HL-60/S4 treated with retinoic acid at 250 ng/mL for 4 days and 3 days (cell line): ENCODE data around the gene IFI30.
"Not testable (repeated sequence)": the region's sequence is repeated elsewhere in the genome, so short reads cannot be mapped to it uniquely, and the experiment has no call there.

ENCODE experiments used
- in situ Hi-C: fragments of 300-500 bp; cut with MboI; formaldehyde crosslinking; loops from 2 replicates; pipeline ENCODE4 v1.7.0; 2022; ENCODE audit warnings: low sequenced_read_pairs

The IFI30 gene

DNA sequence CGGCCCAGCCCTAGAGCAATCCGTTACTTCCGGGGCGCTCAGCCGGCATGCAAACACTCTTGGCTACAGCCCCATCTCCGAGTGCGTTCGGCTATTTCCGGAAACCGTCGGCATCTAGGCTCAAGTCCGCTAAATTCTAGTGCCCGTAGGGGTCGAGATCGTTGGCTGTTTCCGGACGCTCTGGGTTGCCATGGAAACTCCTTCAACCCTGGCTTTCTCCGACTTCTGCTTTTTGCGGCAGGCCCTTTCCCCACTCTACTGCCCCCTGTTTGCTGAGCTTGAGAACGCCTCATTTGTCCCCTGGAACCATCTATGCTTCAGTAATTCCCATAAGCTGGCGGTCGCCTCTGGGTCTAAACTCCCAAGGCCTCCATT is 21.2 kb upstream of the IFI30 start:
- in situ Hi-C loops: no loop called here

- in situ Hi-C loops: no loop called here
Observed at GRCh38 chr19:18152817-18153555, 20.6 kb upstream of the IFI30 start, which contains the start of gene PIK3R2. Gene PIK3R2, plus strand, starts transcription at chr19:18153163. Its CDS starts 2,717 bp downstream, at chr19:18155880.

GRCh38 chr19:18153556-18154134 is 20.0 kb upstream of the IFI30 start:
- in situ Hi-C loops: no loop called here

- in situ Hi-C loops: no loop called here
Observed at GRCh38 chr19:18155095-18156087, 18.2 kb upstream of the IFI30 start.

DNA sequence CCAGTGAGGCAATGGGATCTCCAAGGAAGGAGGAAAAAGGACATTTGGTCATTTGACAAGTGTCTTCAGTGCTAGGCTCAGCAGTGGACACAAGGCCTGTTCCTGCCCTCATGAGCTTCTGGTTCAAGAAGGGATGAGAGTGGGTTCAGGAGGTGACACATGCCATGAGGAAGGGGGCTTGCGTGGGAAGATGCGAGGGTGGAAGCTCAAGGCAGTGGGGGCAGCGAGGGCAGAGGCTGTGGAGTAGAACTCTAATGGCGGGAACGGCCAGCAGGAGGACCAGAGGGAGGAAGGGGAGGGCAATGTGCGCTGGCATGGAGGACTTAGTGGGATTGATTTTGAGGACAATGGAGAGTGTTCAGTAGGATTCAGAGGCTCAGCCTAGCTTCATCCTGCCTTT is 17.3 kb upstream of the IFI30 start:
- in situ Hi-C loops: no loop called here

DNA sequence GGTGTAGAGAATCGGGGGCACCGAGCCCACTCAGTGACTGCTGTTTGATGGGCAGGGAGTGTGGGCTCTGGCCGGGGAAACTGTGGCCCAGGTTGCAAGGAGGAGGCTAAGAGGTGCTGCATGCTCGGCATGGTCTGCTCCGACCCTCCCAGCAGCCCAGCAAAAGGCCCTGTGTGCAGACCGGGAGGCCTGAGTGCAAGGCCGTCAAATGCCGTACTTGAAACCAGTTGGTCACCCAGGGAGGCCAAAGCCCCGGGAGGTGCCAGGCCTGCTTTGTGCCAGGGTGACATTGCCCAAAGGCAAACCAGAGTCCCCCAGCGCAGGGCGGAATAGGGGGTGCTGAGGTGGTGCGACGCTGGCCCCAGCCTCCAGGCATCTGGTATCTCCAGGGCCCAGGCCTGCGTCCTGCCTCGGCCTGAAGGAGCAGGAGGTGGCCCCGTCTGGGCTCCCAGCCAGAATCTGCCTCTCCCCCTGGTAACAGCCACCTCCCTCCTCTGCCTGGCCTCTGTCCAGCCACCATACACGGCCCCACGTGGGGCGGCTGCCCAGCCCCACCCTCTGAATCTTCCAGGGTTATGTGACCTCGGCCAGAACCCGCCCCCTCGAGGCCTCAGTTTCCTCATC is 16.7 kb upstream of the IFI30 start:
- in situ Hi-C loops: no loop called here

DNA sequence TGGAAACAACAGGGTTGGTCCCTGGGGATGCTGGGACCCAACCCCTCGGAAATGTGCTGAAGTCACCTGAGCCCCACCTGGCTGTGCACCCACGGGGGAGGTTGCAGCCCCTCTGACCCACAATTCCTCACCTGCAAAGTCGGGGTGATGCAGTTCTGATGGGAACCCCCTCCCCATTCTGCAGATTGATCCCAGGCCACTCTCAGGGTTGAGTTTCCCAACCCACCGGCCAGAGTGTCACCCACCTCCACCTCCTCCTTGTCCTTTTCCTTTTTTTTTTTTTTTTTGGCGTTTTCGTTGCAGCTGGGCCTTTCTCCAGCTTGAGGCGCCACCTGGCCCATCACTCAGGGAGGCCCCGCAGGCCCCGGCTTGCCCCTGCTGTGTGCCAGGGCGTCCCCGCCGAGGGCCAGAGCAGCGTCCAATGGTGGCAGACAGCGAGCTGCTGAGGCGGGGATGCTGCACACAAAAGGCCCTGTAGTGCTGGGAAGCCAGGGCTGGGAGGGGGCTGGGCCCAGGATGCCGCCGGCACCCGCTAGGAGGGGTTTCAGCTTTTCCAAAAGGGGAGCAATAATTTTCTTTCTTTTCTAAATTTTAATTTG is 16.0 kb upstream of the IFI30 start:
- in situ Hi-C loops: no loop called here

- in situ Hi-C loops: no loop called here
Observed at GRCh38 chr19:18158467-18158866, 15.1 kb upstream of the IFI30 start.

- in situ Hi-C loops: not testable (repeated sequence)
Observed at GRCh38 chr19:18159059-18159616, 14.5 kb upstream of the IFI30 start.

DNA sequence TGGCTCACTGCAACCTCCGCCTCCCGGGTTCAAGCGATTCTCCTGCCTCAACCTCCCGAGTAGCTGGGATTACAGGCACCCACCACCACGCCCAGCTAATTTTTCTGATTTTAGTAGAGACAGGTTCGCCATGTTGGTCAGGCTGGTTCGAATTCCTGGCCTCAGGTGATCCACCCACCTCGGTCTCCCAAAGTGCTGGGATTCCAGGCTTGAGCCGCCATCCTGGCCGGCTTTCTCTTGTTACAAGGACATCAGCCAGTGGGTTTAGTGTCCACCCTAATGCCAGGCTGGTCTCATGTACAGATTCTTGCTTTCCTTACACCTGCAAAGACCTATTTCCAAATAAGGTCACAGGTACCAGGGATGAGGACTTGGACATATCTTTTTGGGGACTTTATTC is 13.8 kb upstream of the IFI30 start:
- in situ Hi-C loops: no loop called here

GRCh38 chr19:18160493-18160970 is 13.1 kb upstream of the IFI30 start:
- in situ Hi-C loops: no loop called here

DNA sequence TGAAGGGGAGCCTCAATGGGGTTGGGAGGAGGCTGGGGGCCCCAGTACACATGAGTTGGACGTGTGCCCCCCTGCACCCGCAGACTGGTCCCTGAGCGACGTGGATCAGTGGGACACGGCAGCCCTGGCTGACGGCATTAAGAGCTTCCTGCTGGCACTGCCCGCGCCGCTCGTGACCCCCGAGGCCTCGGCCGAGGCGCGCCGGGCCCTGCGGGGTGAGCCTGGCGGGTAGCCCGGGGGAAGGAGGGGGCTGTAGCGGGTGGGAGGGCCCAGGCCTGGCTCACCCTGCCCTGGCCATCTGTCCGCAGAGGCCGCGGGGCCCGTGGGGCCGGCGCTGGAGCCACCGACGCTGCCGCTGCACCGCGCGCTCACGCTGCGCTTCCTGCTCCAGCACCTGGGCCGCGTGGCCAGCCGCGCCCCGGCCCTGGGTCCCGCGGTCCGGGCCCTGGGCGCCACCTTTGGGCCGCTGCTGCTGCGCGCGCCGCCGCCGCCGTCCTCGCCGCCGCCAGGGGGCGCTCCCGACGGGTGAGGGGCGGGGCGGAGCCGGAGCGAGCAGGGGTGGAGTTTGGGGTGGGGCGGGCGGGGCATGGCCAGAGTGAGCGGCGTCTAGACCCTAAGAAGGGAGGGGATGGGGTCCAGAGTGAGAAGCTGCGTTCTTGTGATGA is 12.5 kb upstream of the IFI30 start:
- in situ Hi-C loops: no loop called here

DNA sequence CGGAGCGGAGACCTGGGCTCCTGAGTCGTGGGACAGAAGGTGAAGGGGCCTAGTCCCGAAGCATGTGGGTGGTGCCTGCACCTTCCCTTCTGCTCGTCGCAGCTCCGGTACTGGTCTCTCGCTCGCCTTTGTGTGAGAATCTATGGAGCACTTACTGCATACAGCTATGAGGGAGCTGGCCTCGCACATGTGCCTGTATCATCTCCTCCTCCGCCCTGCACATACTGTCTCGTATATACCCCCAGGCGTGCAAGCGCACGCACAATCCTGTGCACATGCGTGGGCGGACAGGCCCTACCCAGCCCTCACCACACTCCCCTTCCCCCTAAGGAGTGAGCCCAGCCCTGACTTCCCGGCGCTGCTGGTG is 12.0 kb upstream of the IFI30 start:
- in situ Hi-C loops: no loop called here

- in situ Hi-C loops: no loop called here
Observed at GRCh38 chr19:18164072-18164471, 9.5 kb upstream of the IFI30 start.

DNA sequence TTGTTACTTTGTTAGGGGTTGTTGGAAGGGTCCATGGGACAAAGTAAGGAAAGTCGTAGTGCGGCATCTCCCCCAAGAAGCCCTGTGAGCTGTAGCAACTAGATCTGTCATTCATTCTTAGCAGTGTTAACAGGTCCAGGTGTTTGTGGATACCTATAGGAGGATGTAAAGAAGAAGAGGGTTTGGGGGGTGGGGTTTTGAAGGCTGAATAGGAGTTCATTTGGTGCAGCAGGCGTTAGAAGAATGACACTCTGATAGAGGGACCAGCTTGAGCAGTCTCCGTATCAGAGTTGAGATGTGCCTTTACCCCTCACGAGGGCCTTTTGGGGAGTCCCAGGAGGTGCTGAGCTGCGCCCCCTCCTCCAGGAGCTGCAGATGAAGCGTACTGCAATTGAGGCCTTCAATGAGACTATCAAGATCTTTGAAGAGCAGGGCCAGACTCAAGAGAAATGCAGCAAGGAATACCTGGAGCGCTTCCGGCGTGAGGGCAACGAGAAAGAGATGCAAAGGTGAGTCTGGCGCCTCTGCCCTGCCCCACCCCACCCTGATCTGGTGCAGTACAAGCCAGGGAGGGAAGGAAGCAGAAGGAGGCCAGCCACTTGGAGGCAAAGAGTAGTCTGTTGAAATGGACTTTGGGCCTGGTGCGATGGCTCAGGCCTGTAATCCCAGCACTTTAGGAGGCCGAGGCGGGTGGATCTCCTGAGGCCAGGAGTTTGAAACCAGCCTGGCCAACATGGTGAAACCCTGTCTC is 7.6 kb upstream of the IFI30 start:
- in situ Hi-C loops: no loop called here

- in situ Hi-C loops: no loop called here
Observed at GRCh38 chr19:18167011-18167410, 6.6 kb upstream of the IFI30 start.

DNA sequence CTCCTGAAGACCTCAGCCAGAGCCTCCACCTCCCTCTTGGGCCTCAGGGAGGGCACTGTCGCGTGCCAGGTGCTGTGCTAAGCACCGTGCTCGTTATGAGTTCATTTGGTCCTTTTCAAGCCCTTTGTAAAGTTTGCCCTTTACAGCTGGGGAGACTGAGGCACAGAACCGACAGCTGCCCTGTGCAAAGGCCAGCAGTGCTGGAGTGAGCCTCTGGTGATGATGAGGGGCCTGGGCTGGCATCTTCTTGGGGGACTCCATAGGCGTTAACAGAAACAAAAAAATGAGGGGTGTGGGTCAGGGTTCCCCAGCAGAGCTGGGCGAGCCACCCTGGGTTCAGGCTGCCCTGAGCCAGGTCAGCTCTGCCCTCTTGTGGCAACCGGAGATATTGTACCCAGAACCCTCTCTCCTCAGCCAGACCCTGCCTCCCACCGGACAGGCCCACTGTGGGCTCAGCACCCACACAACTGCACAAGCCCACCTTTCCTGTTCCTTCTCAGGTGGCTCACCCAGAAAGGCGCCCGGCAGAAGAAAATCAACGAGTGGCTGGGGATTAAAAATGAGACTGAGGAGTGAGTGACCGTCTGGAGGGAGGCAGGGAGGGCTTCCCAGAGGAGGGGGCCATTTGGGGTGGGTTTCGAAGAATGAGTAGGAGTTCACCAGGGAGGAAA is 5.5 kb upstream of the IFI30 start:
- in situ Hi-C loops: no loop called here

- in situ Hi-C loops: no loop called here
Observed at GRCh38 chr19:18168673-18169381, 4.8 kb upstream of the IFI30 start.
